ENCODE results near the gene TEC. TPM values are rescaled to one million over a fixed set of nuclear protein-coding genes. Genes with fewer than 3 reads are reported as not detected.
"Not testable (repeated sequence)": the region's sequence is repeated elsewhere in the genome, so short reads cannot be mapped to it uniquely, and the experiment has no call there.

Gene TEC
- total and polyA plus RNA-seq, 2 donors, result 2.9 to 4.2 TPM

DNA sequence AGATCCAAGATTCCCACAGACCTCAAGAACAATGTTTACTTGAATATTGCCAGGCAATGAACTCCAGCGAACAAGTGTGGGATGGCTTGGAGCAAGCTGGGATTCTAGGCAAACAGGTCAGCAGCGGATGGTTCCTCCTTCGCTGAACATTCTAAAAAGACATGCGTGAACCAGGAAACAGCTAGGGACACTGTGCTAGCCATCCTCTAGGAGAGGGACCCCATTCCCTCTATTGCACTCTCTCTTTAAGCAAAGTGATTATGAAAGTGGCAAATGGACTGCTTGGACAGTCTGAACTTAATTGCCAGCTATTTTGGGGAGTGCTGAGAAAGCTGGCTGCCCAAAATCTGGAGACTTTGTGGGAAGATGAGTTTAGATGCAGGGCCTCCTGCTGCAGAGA lies 29.9 kb upstream of the TEC start:
- no peaks in the 10 kb centered on the region for H3K27me3 ChIP-seq (ENCODE audit: control insufficient read depth in 2 of 2, insufficient read depth in 1 of 2, low read length in 1 of 2)
- no peak for DNase-seq (ENCODE audit: low read depth in 6 of 9, low spot score in 9 of 9)
- no peaks in the 10 kb centered on the region for H3K9me3 ChIP-seq (ENCODE audit: control insufficient read depth in 2 of 2, insufficient read depth in 1 of 2, low read length in 1 of 2)
- no peaks in the 10 kb centered on the region for H3K36me3 ChIP-seq (ENCODE audit: control insufficient read depth in 2 of 2, insufficient read depth in 2 of 2, low read length in 1 of 2)
- no peak overlapping the region for H3K4me3 ChIP-seq (ENCODE audit: low read length in 2 of 2)
- no peaks in the 10 kb centered on the region for H3K4me1 ChIP-seq (ENCODE audit: control insufficient read depth in 2 of 2, insufficient read depth in 2 of 2, low read length in 2 of 2)
- WGBS, result 99% methylated on average over 4 of the region's 4 CpGs
- H3K27ac ChIP-seq (ENCODE audit: low read depth in 1 of 2, low read length in 1 of 2), result no peak overlapping the region

DNA sequence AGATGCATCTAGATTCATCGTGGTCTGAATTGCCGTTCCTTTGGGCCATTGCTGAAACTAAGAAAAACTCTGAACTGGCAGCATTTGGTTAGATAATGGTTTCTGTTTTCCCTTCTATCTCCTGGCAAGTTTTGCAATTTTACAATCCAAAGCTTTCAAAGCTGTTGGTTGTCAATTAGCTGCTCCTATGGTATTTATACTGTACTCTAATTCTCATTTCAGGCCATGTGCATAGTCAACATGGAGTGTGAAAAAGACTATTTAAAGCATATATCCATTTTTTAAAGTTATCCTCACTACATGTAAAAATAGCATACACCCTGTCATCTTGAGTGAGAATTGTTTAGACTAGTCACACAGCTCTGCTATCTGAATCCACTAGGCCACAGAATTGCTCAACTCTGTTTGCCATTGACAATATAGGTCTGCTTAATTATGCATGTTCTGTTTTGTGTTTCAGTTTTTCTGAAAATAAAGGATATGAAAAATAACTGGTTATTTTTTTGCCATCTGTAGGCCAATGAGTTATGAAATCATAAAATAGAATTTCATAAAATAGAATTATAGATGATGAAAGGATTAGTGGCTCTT lies 27.7 kb upstream of the TEC start:
- Histone ChIP-seq H3K27me3 (ENCODE audit: control insufficient read depth in 2 of 2, insufficient read depth in 1 of 2, low read length in 1 of 2) (no peaks in the 10 kb centered on the region), H3K9me3 (ENCODE audit: control insufficient read depth in 2 of 2, insufficient read depth in 1 of 2, low read length in 1 of 2) (no peaks in the 10 kb centered on the region), H3K4me1 (ENCODE audit: control insufficient read depth in 2 of 2, insufficient read depth in 2 of 2, low read length in 2 of 2) (no peaks in the 10 kb centered on the region), H3K4me3 (ENCODE audit: low read length in 2 of 2) (no peak overlapping the region), H3K36me3 (ENCODE audit: control insufficient read depth in 2 of 2, insufficient read depth in 2 of 2, low read length in 1 of 2) (no peaks in the 10 kb centered on the region), H3K27ac (ENCODE audit: low read depth in 1 of 2, low read length in 1 of 2) (no peak overlapping the region)
- WGBS, result 96% methylated on average over 2 of the region's 2 CpGs
- no peak for DNase-seq (ENCODE audit: low read depth in 6 of 9, low spot score in 9 of 9)

DNA sequence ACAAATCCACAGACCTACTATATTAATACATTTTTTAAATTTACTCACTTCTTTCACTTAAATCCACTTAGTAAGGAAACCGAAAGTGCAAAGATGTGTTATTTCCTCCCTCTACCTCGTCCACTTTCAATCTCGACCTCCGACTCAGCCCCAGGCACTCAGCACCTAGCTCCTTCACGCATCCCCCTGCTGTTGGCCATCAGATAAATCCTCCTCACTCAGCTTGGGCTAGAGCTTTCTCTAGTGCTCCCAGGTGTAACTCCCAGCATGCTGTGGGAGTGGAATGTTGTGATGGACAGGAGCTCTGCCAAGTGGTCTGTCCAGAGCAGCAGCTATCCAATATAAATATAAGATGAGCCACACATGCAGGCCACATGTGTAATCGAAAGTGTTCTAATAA lies 26.7 kb upstream of the TEC start:
- no peak overlapping the region for H3K27ac ChIP-seq (ENCODE audit: low read depth in 1 of 2, low read length in 1 of 2)
- H3K9me3 ChIP-seq (ENCODE audit: control insufficient read depth in 2 of 2, insufficient read depth in 1 of 2, low read length in 1 of 2), result peaks cover 0 to 3% of the 10 kb centered on the region in 2 donors
- DNase-seq (ENCODE audit: low read depth in 6 of 9, low spot score in 9 of 9), result no peak
- H3K4me1 ChIP-seq (ENCODE audit: control insufficient read depth in 2 of 2, insufficient read depth in 2 of 2, low read length in 2 of 2), result no peaks in the 10 kb centered on the region
- no peak overlapping the region for H3K4me3 ChIP-seq (ENCODE audit: low read length in 2 of 2)
- H3K36me3 ChIP-seq (ENCODE audit: control insufficient read depth in 2 of 2, insufficient read depth in 2 of 2, low read length in 1 of 2), result no peaks in the 10 kb centered on the region
- 92% methylated on average over 6 of the region's 6 CpGs for WGBS
- no peaks in the 10 kb centered on the region for H3K27me3 ChIP-seq (ENCODE audit: control insufficient read depth in 2 of 2, insufficient read depth in 1 of 2, low read length in 1 of 2)

DNA sequence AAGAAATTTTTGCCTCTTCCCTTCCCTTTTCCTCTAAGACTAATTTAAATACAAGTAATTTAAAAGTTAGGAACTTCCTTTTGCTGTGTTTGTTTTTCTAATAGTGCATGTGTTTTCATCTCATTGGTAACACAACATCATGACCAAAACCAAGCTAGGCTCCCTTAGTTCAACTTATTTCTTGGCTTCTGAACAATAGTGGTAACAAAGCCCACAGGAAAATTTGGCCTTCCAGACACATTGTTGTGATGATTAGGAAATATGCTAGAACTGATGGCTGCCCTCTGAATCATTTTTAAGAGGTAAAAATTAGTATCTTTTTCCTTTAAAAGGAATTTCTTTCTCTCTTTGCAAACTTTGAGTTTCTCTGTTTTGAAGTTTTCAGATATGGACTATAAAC lies 25.5 kb upstream of the TEC start:
- Histone ChIP-seq H3K4me1 (ENCODE audit: control insufficient read depth in 2 of 2, insufficient read depth in 2 of 2, low read length in 2 of 2) (no peaks in the 10 kb centered on the region), H3K9me3 (ENCODE audit: control insufficient read depth in 2 of 2, insufficient read depth in 1 of 2, low read length in 1 of 2) (peaks cover 0 to 3% of the 10 kb centered on the region in 2 donors), H3K27me3 (ENCODE audit: control insufficient read depth in 2 of 2, insufficient read depth in 1 of 2, low read length in 1 of 2) (no peaks in the 10 kb centered on the region), H3K36me3 (ENCODE audit: control insufficient read depth in 2 of 2, insufficient read depth in 2 of 2, low read length in 1 of 2) (no peaks in the 10 kb centered on the region), H3K4me3 (ENCODE audit: low read length in 2 of 2) (no peak overlapping the region), H3K27ac (ENCODE audit: low read depth in 1 of 2, low read length in 1 of 2) (no peak overlapping the region)
- no peak for DNase-seq (ENCODE audit: low read depth in 6 of 9, low spot score in 9 of 9)

DNA sequence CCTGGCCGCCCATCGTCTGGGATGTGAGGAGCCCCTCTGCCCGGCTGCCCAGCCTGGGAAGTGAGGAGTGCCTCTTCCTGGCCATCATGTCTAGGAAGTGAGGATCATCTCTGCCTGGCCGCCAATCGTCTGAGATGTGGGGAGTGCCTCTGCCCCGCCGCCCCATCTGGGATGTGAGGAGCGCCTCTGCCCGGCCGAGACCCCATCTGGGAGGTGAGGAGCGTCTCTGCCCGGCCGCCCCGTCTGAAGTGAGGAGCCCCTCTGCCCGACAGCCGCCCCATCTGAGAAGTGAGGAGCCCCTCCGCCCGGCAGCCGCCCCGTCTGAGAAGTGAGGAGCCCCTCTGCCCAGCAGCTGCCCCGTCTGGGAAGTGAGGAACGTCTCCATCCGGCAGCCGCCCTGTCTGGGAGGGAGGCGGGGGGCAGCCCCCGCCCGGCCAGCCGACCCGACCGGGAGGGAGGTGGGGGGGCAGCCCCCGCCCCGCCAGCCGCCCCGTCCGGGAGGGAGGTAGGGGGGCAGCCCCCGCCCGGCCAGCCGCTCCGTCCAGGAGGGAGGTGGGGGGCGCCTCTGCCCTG lies 22.7 kb upstream of the TEC start:
- not testable (repeated sequence) for DNase-seq (ENCODE audit: low read depth in 6 of 9, low spot score in 9 of 9)
- 95% methylated on average over 35 of the region's 40 CpGs for WGBS

DNA sequence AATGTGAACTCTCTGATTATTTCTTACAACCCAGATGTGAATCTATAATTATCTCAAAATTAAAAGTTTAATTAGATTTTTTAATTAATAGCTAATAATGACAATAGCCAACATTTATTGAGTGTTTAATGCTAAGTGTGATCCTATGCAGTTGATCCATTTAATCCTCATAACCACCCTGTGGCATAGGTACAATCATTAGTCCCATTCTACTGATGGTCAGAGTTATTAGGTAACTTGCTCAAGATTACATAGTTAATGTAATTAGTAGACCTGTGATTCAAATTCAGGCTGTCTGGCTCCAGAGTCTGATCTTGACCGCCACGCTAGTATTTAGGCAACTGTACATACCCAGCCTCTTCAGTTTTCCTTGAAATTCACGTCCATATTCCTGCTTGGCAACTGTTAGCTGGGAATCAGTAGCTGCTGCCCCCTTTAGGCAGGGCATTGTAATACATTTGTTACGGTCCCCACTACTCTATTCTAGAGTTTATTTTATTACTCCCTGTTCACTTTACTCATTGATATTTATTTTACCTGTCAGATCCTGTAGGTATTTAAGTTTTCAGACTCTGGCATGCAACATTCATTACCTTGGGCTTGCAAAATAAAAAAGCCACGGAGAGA lies 20.6 kb upstream of the TEC start:
- WGBS, result 82% methylated on average over 5 of the region's 5 CpGs
- peak in 2 of 9 donors; percentile 8 to 21 for DNase-seq (ENCODE audit: low read depth in 6 of 9, low spot score in 9 of 9)

More for the DNA sequence above, 22.7 kb upstream of the TEC start:
- not testable (repeated sequence) for H3K27me3 ChIP-seq (ENCODE audit: control insufficient read depth in 2 of 2, insufficient read depth in 1 of 2, low read length in 1 of 2); H3K27ac ChIP-seq (ENCODE audit: low read depth in 1 of 2, low read length in 1 of 2); H3K9me3 ChIP-seq (ENCODE audit: control insufficient read depth in 2 of 2, insufficient read depth in 1 of 2, low read length in 1 of 2); H3K36me3 ChIP-seq (ENCODE audit: control insufficient read depth in 2 of 2, insufficient read depth in 2 of 2, low read length in 1 of 2); H3K4me3 ChIP-seq (ENCODE audit: low read length in 2 of 2); H3K4me1 ChIP-seq (ENCODE audit: control insufficient read depth in 2 of 2, insufficient read depth in 2 of 2, low read length in 2 of 2)

DNA sequence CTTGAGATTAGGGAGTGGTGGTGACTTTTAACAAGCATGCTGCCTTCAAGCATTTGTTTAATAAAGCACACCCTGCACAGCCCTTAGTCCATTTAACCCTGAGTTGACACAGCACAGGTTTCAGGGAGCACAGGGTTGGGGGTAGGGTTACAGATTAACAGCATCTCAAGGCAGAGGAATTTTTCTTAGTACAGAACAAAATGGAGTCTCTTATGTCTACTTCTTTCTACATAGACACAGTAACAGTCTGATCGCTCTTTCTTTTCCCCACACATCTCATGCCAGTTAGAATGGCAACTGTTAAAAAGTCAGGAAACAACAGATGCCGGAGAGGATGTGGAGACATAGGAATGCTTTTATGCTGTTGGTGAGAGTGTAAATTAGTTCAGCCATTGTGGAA lies 16.4 kb upstream of the TEC start:
- H3K27me3 ChIP-seq (ENCODE audit: control insufficient read depth in 2 of 2, insufficient read depth in 1 of 2, low read length in 1 of 2); H3K36me3 ChIP-seq (ENCODE audit: control insufficient read depth in 2 of 2, insufficient read depth in 2 of 2, low read length in 1 of 2); H3K27ac ChIP-seq (ENCODE audit: low read depth in 1 of 2, low read length in 1 of 2); H3K4me3 ChIP-seq (ENCODE audit: low read length in 2 of 2); H3K4me1 ChIP-seq (ENCODE audit: control insufficient read depth in 2 of 2, insufficient read depth in 2 of 2, low read length in 2 of 2); H3K9me3 ChIP-seq (ENCODE audit: control insufficient read depth in 2 of 2, insufficient read depth in 1 of 2, low read length in 1 of 2); DNase-seq (ENCODE audit: low read depth in 6 of 9, low spot score in 9 of 9): not testable (repeated sequence)
- WGBS, result 97% methylated on average over 2 of the region's 2 CpGs

More for the DNA sequence above, 20.6 kb upstream of the TEC start:
- no peak overlapping the region for H3K4me3 ChIP-seq (ENCODE audit: low read length in 2 of 2)
- peaks cover 0 to 3% of the 10 kb centered on the region in 2 donors for H3K9me3 ChIP-seq (ENCODE audit: control insufficient read depth in 2 of 2, insufficient read depth in 1 of 2, low read length in 1 of 2)
- H3K36me3 ChIP-seq (ENCODE audit: control insufficient read depth in 2 of 2, insufficient read depth in 2 of 2, low read length in 1 of 2), result no peaks in the 10 kb centered on the region
- no peaks in the 10 kb centered on the region for H3K4me1 ChIP-seq (ENCODE audit: control insufficient read depth in 2 of 2, insufficient read depth in 2 of 2, low read length in 2 of 2)
- no peak overlapping the region for H3K27ac ChIP-seq (ENCODE audit: low read depth in 1 of 2, low read length in 1 of 2)
- H3K27me3 ChIP-seq (ENCODE audit: control insufficient read depth in 2 of 2, insufficient read depth in 1 of 2, low read length in 1 of 2), result no peaks in the 10 kb centered on the region

DNA sequence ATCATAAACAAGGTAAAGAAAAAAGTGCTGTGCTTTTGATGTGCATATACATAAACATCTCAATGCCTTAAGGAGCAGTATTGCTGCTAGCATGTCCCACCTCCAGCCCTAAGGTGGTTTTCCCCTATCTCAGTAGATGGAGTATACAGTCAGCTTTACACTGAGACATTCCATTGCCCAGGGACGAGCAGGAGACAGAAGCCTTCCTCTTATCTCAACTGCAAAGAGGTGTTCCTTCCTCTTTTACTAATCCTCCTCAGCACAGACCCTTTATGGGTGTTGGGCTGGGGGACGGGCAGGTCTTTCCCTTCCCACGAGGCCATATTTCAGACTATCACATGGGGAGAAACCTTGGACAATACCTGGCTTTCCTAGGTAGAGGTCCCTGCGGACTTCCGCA lies 16.0 kb upstream of the TEC start:
- H3K4me1 ChIP-seq (ENCODE audit: control insufficient read depth in 2 of 2, insufficient read depth in 2 of 2, low read length in 2 of 2); DNase-seq (ENCODE audit: low read depth in 6 of 9, low spot score in 9 of 9); H3K9me3 ChIP-seq (ENCODE audit: control insufficient read depth in 2 of 2, insufficient read depth in 1 of 2, low read length in 1 of 2); H3K27ac ChIP-seq (ENCODE audit: low read depth in 1 of 2, low read length in 1 of 2); H3K27me3 ChIP-seq (ENCODE audit: control insufficient read depth in 2 of 2, insufficient read depth in 1 of 2, low read length in 1 of 2); H3K36me3 ChIP-seq (ENCODE audit: control insufficient read depth in 2 of 2, insufficient read depth in 2 of 2, low read length in 1 of 2); H3K4me3 ChIP-seq (ENCODE audit: low read length in 2 of 2): not testable (repeated sequence)
- WGBS, result 56% methylated on average over 5 of the region's 5 CpGs

DNA sequence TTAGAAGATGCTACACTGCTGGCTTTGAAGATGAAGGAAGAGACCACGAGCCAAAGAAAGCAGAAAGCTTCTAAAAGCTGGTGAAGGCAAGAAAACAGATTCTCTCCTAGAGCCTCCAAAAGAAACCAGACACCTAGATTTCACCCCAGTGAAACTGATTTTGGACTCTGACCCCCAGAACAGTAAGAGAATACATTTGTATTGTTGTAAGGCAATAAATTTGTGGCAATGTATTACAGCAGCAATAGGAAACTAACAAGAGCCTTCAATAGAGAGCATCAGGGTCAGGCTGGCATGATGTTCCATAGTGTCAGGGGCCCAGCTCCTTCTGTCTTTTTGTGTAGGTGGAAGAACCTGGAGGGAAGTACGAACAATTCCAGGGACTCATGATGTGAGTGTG lies 6.0 kb upstream of the TEC start:
- WGBS, result 81% methylated on average over 2 of the region's 2 CpGs
- H3K4me3 ChIP-seq (ENCODE audit: low read length in 2 of 2), result no peak overlapping the region
- peaks cover 12 to 21% of the 10 kb centered on the region in 2 donors for H3K4me1 ChIP-seq (ENCODE audit: control insufficient read depth in 2 of 2, insufficient read depth in 2 of 2, low read length in 2 of 2)
- H3K27me3 ChIP-seq (ENCODE audit: control insufficient read depth in 2 of 2, insufficient read depth in 1 of 2, low read length in 1 of 2), result no peaks in the 10 kb centered on the region
- no peak overlapping the region for H3K27ac ChIP-seq (ENCODE audit: low read depth in 1 of 2, low read length in 1 of 2)
- H3K9me3 ChIP-seq (ENCODE audit: control insufficient read depth in 2 of 2, insufficient read depth in 1 of 2, low read length in 1 of 2), result peaks cover 0 to 5% of the 10 kb centered on the region in 2 donors
- DNase-seq (ENCODE audit: low read depth in 6 of 9, low spot score in 9 of 9), result no peak
- no peaks in the 10 kb centered on the region for H3K36me3 ChIP-seq (ENCODE audit: control insufficient read depth in 2 of 2, insufficient read depth in 2 of 2, low read length in 1 of 2)

Measured in thymus (tissue), 11 donors.